GM06990 (cell line): ENCODE measurements around the gene ARHGEF17.

ENCODE experiments used
- DNase-seq: peaks from one replicate; pipeline ENCODE4 v3.0.0-alpha.2; 2011; ENCODE audit not compliant: insufficient read length; ENCODE audit errors: extremely low read depth
- H3K27me3 ChIP-seq: replicated peaks from 2 replicates; pipeline ENCODE4 v1.6.0; 2011; ENCODE audit warnings: low read length; ENCODE audit not compliant: control insufficient read depth, insufficient read depth
- H3K36me3 ChIP-seq: 2 replicates; pipeline ENCODE4 v1.5.1; 2011; ENCODE audit warnings: low read length; ENCODE audit not compliant: control insufficient read depth, insufficient read depth
- H3K4me3 ChIP-seq: replicated peaks from 2 replicates; pipeline ENCODE4 v1.5.1; 2011; ENCODE audit warnings: low read depth, mild to moderate bottlenecking, control low read depth, low read length
- TF ChIP-seq, protein P1 (sequence below): IDR thresholded peaks from 2 replicates; pipeline ENCODE4 v1.5.1; 2011; ENCODE audit warnings: low read length, control low read depth, mild to moderate bottlenecking, inconsistent platforms; ENCODE audit not compliant: insufficient read depth, poor library complexity, severe bottlenecking

ARHGEF17 gene

DNA sequence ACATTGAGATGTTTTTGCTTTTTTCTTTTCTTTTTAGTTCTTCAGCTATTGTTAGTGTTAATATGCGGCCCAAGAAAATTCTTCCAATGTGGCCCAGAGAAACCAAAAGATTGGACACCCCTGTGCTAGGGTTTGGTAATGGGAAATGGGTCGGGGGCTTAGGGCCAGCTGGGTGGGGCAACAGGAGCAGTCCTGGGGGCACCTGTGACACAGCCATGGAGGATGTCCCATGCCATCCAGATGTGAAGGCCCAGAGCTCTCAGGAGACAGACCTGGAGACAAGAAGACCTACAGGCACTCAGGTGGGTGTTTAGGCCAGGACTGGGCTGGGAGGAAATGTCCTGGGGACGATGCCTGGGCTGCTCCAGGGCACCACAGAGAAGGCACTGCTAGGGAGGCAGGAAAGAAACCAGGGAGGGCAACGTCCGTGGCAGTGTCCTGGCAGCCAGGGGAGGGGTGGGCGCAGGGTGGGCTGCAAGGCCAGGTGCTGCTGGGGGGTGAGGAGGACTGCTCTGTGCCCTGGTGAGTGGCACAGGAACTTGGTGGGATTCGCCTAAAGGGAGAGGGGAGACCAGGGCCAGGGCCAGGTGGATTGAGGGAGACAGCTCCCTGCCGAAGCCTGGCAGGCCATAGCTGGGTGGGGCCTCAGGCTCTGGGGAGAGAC lies 89.5 kb downstream of the ARHGEF17 start:
- no peak for DNase-seq
- H3K27me3 ChIP-seq = no peaks in the 10 kb centered on the region
- TF ChIP-seq, protein P1, sequence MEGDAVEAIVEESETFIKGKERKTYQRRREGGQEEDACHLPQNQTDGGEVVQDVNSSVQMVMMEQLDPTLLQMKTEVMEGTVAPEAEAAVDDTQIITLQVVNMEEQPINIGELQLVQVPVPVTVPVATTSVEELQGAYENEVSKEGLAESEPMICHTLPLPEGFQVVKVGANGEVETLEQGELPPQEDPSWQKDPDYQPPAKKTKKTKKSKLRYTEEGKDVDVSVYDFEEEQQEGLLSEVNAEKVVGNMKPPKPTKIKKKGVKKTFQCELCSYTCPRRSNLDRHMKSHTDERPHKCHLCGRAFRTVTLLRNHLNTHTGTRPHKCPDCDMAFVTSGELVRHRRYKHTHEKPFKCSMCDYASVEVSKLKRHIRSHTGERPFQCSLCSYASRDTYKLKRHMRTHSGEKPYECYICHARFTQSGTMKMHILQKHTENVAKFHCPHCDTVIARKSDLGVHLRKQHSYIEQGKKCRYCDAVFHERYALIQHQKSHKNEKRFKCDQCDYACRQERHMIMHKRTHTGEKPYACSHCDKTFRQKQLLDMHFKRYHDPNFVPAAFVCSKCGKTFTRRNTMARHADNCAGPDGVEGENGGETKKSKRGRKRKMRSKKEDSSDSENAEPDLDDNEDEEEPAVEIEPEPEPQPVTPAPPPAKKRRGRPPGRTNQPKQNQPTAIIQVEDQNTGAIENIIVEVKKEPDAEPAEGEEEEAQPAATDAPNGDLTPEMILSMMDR = no peak
- H3K36me3 ChIP-seq = peaks cover 51% of the 10 kb centered on the region
- no peak overlapping the region for H3K4me3 ChIP-seq

DNA sequence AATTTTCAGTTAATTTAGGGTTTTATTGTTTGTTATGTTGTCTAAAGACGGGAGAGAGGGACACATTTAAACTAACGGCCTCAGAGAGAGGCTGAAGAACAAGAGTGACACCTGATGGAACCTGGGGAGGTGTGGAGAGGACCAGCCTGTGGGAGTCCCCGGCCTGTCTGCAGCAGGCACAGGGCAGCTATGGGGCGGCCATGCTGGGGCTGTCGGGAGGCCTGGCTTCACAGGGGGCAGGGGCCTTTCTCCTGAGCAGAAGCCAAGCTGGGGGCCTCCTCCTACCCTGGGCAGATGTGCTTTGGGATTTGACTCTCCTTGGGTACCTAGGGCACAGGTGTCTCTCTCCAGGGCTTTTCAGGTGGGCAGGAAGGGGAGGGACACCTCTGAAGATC lies 90.1 kb downstream of the ARHGEF17 start:
- Histone ChIP-seq H3K36me3 (peaks cover 46% of the 10 kb centered on the region), H3K27me3 (no peaks in the 10 kb centered on the region), H3K4me3 (no peak overlapping the region)
- no peak for DNase-seq
- TF ChIP-seq, protein P1 = no peak

DNA sequence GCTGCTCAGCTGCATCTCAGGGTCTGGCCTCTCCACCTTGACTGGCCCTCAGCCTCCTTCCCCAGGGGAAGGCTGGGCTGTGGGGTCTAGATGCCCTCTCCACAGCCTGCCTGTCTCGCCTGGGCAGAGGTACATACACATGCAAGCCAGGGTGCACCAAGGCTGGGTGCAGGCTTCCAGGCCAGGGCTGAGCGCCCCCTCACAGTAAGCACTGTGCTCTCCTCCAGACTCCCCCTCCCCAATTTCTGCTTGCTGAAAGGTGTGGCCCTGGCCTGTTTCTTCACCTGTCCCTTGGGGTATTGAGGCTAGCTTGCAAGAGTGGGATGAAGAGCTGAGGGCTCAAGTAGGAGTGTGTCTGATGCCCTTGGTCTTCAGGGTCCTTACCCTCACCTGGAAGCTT lies 90.6 kb downstream of the ARHGEF17 start:
- TF ChIP-seq, protein P1 = no peak
- no peak overlapping the region for H3K4me3 ChIP-seq
- DNase-seq = no peak
- H3K27me3 ChIP-seq = no peaks in the 10 kb centered on the region
- peaks cover 44% of the 10 kb centered on the region for H3K36me3 ChIP-seq

DNA sequence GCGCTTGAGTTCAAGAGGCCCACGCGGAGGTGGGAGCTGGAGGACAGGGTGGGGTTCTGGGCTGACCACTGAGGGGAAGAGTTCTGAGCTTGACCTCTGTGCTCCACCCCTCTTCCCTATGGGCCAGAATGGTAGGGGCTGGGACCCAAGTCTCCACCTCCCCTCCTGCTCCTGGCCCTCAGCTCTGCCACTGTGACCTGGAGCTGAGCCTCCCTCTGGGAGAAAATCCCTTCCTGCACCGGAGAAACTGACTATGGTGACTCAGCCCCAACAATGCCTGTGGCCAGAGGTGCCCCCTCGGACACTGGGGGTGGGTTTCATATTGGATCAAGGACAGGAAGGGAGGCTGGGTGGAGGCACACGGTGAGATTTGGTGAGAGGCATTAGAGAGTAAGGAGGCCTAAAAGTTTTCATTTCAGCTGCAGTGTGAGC lies 91.1 kb downstream of the ARHGEF17 start:
- DNase-seq = no peak
- Histone ChIP-seq H3K36me3 (peaks cover 41% of the 10 kb centered on the region), H3K4me3 (no peak overlapping the region), H3K27me3 (no peaks in the 10 kb centered on the region)
- TF ChIP-seq, protein P1 = no peak

DNA sequence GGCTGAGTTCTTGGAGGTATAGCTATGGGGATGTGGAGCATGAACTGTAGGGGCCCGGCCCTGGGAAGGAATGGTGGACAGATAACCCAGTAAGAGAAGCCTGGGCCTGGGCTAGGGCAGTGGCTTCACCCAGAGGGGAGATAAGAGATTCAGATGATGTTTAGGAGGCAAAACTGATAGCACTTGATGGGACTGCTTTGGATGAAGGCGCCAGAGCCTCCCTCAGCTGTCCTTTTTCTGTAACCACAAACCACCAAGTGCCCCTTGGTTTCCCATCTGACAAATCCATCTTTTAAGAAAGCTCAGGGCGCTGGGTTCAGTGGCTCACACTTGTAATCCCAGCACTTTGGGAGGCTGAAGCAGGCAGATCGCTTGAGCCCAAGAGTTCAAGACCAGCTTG lies 91.6 kb downstream of the ARHGEF17 start:
- Histone ChIP-seq H3K4me3 (no peak overlapping the region), H3K27me3 (no peaks in the 10 kb centered on the region), H3K36me3 (peaks cover 38% of the 10 kb centered on the region)
- no peak for DNase-seq
- TF ChIP-seq, protein P1 = no peak

DNA sequence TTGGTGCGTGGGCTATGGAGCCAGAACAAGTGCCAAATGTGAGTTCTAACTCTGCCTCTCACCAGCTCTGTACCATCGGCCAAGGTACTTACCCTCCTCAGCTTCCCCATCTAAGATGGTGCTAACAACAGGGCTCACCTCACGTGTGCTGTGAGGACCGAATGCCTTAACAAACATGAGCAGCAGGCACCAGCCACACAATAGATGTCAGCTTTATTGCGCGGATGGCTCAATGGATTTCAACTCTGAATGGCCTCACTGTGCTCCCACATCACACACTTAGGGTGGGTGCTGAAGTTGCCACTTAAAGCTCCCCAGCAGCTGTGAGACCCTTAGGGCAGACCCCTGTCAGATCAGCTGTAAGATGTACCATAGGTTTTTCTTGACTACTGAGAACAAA lies 92.2 kb downstream of the ARHGEF17 start:
- Histone ChIP-seq H3K36me3 (peaks cover 40% of the 10 kb centered on the region), H3K27me3 (no peaks in the 10 kb centered on the region), H3K4me3 (no peak overlapping the region)
- no peak for DNase-seq
- TF ChIP-seq, protein P1 = no peak
